ENCODE results near the gene KDM2B.

The KDM2B gene

GRCh38 chr12:121578230-121579189, 2.3 kb downstream of the KDM2B start:
- TF ChIP-seq GATA1 (IDR thresholded peaks at IDR 0.05; ENCODE audit: low read depth, low read length): no peak
- TF ChIP-seq POLR2A (IDR thresholded peaks at IDR 0.05; ENCODE audit: low read length): no peak
- peak; percentile 44 to 66 for DNase-seq

- TF ChIP-seq POLR2A (IDR thresholded peaks at IDR 0.05; ENCODE audit: low read length): no peak
- no peak for TF ChIP-seq GATA1 (IDR thresholded peaks at IDR 0.05; ENCODE audit: low read depth, low read length)
- no peak for DNase-seq
These were observed 3.2 kb downstream of the KDM2B start for GRCh38 chr12:121577443-121578180.

- no peak for DNase-seq
These were observed 3.9 kb downstream of the KDM2B start for GRCh38 chr12:121576851-121577391.

GRCh38 chr12:121575952-121576625, 4.7 kb downstream of the KDM2B start:
- TF ChIP-seq POLR2A (IDR thresholded peaks at IDR 0.05; ENCODE audit: low read length) (no peak), GATA1 (IDR thresholded peaks at IDR 0.05; ENCODE audit: low read depth, low read length) (no peak)
- no peak for DNase-seq

More at GRCh38 chr12:121576851-121577391, 3.9 kb downstream of the KDM2B start:
- TF ChIP-seq GATA1 (IDR thresholded peaks at IDR 0.05; ENCODE audit: low read depth, low read length) (no peak), POLR2A (IDR thresholded peaks at IDR 0.05; ENCODE audit: low read length) (no peak)

GRCh38 chr12:121575051-121575450, 5.8 kb downstream of the KDM2B start:
- TF ChIP-seq GATA1 (IDR thresholded peaks at IDR 0.05; ENCODE audit: low read depth, low read length) (no peak), POLR2A (IDR thresholded peaks at IDR 0.05; ENCODE audit: low read length) (no peak)
- no peak for DNase-seq

GRCh38 chr12:121574025-121574424, 6.8 kb downstream of the KDM2B start:
- no peak for TF ChIP-seq POLR2A (IDR thresholded peaks at IDR 0.05; ENCODE audit: low read length)
- TF ChIP-seq GATA1 (IDR thresholded peaks at IDR 0.05; ENCODE audit: low read depth, low read length): no peak

GRCh38 chr12:121571920-121572319, 8.9 kb downstream of the KDM2B start:
- DNase-seq: no peak
- no peak for TF ChIP-seq GATA1 (IDR thresholded peaks at IDR 0.05; ENCODE audit: low read depth, low read length)
- no peak for TF ChIP-seq POLR2A (IDR thresholded peaks at IDR 0.05; ENCODE audit: low read length)

More at GRCh38 chr12:121574025-121574424, 6.8 kb downstream of the KDM2B start:
- DNase-seq: no peak

- TF ChIP-seq GATA1 (IDR thresholded peaks at IDR 0.05; ENCODE audit: low read depth, low read length) (no peak), POLR2A (IDR thresholded peaks at IDR 0.05; ENCODE audit: low read length) (no peak)
- DNase-seq: no peak
These were observed 10.1 kb downstream of the KDM2B start for GRCh38 chr12:121570467-121571283.

GRCh38 chr12:121568971-121569751, 11.7 kb downstream of the KDM2B start:
- TF ChIP-seq POLR2A (IDR thresholded peaks at IDR 0.05; ENCODE audit: low read length) (no peak), GATA1 (IDR thresholded peaks at IDR 0.05; ENCODE audit: low read depth, low read length) (no peak)
- DNase-seq: no peak

- TF ChIP-seq POLR2A (IDR thresholded peaks at IDR 0.05; ENCODE audit: low read length) (no peak), GATA1 (IDR thresholded peaks at IDR 0.05; ENCODE audit: low read depth, low read length) (no peak)
- no peak for DNase-seq
These were observed 12.3 kb downstream of the KDM2B start for GRCh38 chr12:121568518-121568917.

GRCh38 chr12:121565076-121565475, 15.7 kb downstream of the KDM2B start:
- TF ChIP-seq GATA1 (IDR thresholded peaks at IDR 0.05; ENCODE audit: low read depth, low read length): no peak
- no peak for TF ChIP-seq POLR2A (IDR thresholded peaks at IDR 0.05; ENCODE audit: low read length)
- no peak for DNase-seq

- DNase-seq: no peak
- TF ChIP-seq POLR2A (IDR thresholded peaks at IDR 0.05; ENCODE audit: low read length): no peak
- TF ChIP-seq GATA1 (IDR thresholded peaks at IDR 0.05; ENCODE audit: low read depth, low read length): no peak
These were observed 18.3 kb downstream of the KDM2B start for GRCh38 chr12:121562488-121562887.
